GM19468 (cell line): Measurements from ENCODE around the gene CLDN14.

ENCODE experiments used
- ATAC-seq: cut with Tn5 transposase; IDR thresholded peaks from one replicate; pipeline ENCODE4 v1.9.1; 2021; ENCODE audit warnings: mild to moderate bottlenecking, moderate library complexity, moderate number of reproducible peaks; ENCODE audit not compliant: unreplicated experiment; ENCODE audit errors: extremely low read depth

CLDN14 gene, protein sequence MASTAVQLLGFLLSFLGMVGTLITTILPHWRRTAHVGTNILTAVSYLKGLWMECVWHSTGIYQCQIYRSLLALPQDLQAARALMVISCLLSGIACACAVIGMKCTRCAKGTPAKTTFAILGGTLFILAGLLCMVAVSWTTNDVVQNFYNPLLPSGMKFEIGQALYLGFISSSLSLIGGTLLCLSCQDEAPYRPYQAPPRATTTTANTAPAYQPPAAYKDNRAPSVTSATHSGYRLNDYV

DNA sequence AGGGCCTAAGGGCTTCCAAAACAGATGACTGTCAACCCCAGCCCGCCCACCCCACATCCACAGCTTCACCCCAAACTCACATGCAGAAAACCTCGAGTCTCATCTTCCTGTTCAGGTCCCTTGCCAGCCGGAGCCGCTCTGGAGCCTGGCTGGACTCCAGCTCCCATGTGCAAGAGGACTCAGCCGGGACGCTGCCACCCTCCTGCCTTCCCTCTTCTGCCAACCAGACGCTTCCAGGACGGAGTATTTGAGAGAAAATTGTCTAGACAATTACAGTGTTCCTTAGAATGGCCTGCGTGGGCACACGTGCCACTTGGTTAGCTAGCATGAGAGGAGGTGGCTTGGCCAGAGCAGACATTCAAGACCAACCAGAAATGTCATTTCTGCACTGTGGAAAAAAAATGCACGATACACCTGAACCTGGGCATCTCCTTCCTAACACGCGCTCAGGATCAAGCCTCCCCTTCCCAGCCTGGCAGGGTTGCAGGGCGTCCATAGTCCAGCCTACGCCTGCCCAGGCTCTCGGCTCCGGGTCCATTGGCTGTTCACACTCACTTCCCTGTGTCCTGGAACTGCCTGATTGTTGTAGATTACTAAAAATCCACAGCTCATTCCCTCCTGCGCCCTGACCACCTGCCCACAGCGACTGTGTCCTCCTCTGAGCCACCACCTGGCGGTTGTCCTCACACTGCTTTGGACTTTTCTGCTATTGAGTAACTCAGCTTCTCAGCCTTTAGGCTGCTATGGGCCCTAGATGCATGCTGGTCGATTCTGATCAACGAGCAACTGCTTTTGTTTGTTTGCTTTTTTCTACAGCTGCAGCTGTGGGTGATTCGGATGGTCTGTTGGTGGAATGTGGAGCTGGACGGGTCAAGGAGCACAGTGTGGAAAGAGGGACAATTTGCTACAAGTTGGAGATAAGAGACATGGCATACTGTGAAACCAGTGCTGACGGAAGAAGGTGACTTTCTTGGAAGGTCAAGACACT, at the start of gene CLDN14:
CLDN14 (minus strand) TSS at position 708 of the 988 bp plus-strand sequence. CDS start 18,427 bp downstream, outside the sequence.
- ATAC-seq, result no peak

GRCh38 chr21:36528716-36529115, 48.8 kb upstream of the CLDN14 start:
- ATAC-seq, result no peak

GRCh38 chr21:36527317-36527716, 47.4 kb upstream of the CLDN14 start:
- ATAC-seq, result no peak

DNA sequence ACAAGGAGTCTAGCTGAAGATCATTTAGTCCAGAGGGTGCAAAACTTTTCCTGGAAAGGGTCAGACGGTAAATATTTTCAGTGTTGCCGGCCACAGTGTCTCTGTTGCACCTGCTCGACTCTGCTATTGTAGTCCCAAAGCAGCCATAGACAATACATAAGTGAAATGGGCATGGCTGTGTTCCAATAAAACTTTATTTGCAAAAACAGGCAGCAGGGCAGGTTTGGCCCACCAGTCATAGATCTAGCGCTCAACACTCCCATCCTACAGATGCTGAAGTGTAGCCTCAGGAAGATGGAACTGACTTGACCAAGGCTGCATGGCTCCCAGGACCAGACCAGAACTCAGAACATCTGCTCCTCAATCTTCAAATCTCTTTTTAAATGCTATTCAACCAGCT, 46.2 kb upstream of the CLDN14 start:
- ATAC-seq, result no peak

DNA sequence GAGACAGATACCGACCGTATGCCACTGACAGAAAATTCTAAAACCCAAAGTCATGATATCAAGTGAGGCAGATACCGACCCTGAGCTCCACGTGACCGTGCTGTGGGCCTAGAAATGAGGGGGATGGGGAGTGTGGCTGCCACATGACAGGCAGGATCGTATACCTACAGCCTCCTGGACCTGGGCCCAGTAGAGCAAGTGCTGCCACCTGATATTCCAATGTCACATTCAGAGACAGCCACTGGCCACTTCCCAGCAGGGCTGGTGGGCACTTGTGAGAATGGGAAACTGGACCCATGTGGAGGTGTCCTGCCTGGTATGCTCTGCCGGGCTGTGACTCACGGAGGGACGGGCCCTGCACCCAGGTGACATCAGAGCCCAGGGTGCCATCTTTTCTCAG, 44.6 kb upstream of the CLDN14 start:
- no peak for ATAC-seq

DNA sequence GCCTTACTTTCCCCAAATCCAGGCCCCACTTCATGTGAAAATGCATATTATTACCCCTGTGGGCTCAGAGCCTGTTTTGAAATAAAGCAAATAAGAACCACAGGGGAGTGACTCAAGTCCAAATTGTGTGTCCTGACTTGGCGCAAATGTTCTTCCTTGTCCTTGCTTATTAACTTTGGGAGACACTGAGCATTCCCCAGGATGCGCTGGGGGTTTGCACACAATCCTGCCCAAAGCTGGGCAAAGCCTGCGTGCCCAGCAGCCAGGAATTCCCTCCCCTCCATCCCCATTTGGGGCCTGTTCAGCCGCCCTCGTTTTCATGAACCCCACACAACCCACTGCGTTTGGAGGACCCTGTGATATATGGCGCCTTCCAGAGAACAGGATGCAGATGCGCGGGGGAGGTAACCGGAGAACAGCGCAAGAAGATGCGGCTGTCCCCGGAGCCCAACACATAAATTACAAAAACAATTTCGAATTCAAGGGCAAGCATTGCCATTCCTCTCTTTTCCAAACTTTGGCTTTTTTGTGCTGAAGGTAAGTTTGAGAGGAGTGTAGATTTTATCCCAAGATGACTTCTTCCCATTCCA, 42.4 kb upstream of the CLDN14 start:
- ATAC-seq, result no peak

GRCh38 chr21:36518883-36519492, 39.1 kb upstream of the CLDN14 start:
- ATAC-seq, result no peak

DNA sequence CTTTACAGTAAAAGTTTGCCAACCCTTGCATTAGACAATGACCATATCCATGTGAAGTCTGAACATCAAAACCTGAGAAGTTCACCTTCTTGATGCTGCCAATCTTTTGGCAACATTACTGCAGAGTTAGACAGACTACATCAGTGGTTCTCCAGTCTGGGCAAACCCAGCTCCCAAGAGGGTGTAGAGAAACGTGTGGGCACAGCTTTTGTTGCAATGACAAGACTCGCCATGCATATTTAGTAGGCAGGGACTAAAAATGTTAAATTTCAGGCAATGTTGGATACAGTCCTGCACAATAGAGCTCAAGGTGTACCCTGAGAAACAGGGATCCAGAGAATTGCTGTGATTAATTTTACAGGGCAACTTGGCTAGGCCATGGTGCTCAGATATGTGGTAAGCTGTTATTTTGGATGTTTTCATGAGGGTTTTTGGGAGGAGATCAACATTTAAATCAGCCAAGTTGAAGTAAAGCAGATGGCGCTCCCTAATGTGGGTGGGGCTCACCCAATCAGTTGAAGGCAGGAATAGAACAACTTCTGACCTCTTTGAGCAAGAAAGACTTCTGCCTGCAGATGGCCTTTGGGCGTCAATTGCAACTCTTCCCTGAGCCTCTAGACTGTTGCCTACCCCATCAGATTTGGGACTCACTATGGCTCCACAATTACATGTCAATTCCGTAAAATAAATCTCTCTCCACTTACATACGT, 37.6 kb upstream of the CLDN14 start:
- no peak for ATAC-seq

- ATAC-seq, result no peak
These were observed 36.4 kb upstream of the CLDN14 start for GRCh38 chr21:36516281-36516680.

- ATAC-seq, result no peak
These were observed 33.5 kb upstream of the CLDN14 start for GRCh38 chr21:36513430-36513829.

DNA sequence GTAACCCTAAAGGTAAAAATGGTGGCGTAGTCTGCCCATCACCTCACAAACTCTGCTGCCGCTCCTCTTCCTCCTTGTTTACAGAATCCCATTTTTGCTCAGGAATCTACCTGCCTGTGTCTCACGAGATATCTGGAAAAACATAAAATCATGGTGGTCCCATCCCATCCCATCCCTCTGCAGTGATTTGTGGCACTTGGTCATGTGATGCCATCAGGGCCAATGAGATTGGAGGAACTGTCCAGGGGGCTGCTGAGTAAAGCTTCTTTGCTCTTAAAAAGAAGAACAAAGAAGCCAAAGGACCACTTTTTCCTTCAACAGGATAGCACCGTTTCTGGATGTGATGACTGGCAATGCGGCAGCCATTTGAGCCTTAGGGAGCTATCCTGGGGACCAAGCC, 33.0 kb upstream of the CLDN14 start:
- no peak for ATAC-seq

DNA sequence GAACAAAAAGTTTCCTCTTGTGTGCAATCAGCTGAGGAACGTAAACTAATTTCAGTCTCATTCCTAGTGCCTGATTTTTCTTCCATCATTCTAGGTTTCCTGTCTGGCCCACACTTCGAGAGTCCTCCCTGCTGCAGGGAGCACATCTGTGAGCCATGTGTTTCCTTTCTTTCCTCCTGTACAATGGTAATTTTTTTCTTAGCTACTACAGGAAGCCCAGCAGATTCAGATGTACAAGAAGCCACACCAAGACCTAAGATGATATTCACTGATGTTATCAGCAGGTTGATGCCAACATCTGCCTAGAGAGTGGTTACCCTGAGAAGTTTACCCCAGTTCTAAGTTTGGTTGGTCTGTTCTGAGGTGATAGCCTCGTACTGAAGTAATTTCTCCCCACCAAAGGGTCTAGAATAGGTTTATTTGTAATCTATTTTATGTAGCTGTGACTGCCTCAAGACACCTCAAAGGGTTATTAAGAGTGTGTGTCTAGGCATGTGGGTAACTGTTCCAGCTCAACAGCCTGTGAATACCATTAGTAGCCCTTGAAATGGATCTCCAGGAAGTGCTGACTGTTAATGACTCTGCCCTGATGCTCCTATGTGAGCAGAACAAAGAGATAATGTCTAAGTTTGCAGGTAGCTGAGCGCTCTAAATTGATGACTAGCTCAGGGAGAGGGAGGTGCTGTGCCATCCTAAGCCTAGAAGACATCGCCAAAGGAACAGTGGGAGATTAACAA, 31.7 kb upstream of the CLDN14 start:
- ATAC-seq, result no peak

DNA sequence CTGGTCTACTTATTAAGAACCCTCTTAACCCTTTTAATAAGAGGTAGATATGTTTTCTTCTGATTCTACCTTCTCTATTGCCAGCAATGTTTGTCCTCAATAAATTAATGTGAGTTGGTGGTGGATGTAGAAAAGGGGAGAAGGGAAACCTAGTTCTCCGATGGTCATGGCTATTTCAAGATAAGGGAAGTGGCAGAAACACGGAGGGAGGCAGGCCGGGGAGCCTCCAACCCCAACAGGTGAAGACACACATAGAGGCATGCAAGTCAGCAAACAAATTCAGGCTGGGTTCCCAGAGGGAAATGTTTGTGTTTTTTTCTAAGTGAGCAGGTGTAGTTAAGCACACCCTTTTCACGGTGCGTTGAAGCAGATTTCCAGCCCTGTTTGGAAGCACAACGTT, 31.0 kb upstream of the CLDN14 start:
- ATAC-seq, result no peak

- no peak for ATAC-seq
These were observed 30.2 kb upstream of the CLDN14 start for GRCh38 chr21:36509973-36510664.

DNA sequence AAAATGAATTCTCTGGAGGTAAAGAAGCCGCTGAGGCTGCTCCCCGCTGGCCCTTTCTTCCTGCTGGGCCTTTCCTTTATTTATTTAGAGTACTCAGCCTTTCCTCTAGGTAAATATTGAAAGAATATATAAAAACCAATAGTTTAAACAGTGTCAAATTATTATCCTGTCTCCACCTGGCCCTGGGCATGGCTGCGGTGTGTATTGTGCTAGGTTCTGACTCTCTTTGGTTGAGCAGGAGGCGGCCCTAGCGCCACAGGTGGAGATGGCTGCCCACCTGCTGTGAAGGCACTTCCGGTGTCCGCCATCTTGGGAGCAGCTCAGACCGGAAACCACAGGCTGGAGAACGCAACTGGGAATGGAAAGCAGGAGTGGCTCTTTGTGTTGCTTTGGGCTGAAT, 29.0 kb upstream of the CLDN14 start:
- no peak for ATAC-seq

GRCh38 chr21:36507397-36508018, 27.6 kb upstream of the CLDN14 start:
- no peak for ATAC-seq

GRCh38 chr21:36506482-36506881, 26.6 kb upstream of the CLDN14 start:
- ATAC-seq, result no peak
